Stimulated activated CD4-positive, alpha-beta T cell treated with anti-CD3 and anti-CD28 coated beads, Interleukin-2, amount 100 ng/mL, for 24 hours (primary cell): ENCODE results near the gene CPM.

Experiments used
- DNase-seq, 2 donors: peaks; one replicate each; pipeline ENCODE4 v3.0.0-alpha.2; 2020

The CPM gene

GRCh38 chr12:68954811-68955210 is 21.8 kb upstream of the CPM start:
- no peak for DNase-seq

GRCh38 chr12:68953536-68953935 is 20.6 kb upstream of the CPM start:
- DNase-seq = no peak

GRCh38 chr12:68951652-68952051 is 18.7 kb upstream of the CPM start:
- no peak for DNase-seq

GRCh38 chr12:68950511-68950910 is 17.5 kb upstream of the CPM start:
- DNase-seq = no peak

DNA sequence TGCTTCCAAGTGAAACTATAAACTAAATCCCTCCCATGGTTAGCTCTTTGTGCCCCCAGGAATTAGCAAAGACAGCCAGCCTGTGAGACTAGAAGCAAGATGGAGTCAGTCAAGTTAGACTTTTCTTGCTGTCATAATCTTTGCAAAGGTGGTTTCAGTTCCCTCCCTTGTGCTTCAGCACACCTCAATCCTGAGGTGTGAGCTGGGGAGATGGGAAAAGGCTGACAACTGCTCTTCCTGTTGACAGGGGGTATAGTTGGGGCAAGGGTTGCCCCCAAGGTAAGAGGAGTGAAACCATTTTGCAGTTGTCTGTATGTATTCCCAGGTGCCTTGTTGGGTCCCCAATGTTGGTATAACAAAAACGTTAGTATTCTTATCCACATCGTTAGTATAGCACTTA is 12.3 kb upstream of the CPM start:
- no peak for DNase-seq

DNA sequence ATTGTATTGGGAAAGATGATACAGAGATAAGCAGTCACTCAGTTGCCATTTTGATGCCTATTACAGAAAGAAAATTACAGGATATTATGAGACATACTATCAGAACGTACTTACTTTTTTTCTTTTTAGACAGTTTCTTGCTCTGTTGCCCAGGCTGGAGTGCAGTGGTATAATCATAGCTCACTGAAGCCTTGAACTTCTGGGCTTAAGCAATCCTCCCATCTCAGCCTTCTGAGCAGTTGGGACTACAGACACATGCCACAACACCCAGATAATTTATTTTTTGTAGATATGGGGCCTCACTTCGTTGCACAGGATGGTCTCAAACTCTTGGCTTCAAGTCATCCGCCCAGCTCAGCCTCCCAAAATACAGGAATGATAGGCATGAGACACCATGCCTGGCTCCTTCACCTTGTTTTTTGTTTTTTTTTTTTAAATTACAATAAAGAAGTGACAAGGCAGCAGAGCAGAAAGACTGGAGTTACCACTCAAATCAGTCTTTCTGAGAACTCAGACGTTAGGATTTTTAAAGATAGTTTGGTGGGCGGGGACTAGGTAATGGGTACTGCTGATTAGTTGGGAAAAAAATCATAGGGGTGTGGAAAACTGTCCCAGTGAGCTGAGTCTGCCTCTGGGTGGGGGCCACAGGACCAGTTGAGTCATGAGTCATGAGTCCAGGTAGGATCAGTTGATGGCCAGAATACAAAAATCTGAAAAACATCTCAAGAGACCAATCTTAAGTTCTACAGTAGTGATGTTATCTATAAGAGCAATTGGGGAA is 11.5 kb upstream of the CPM start:
- DNase-seq = no peak

GRCh38 chr12:68943848-68944247 is 10.9 kb upstream of the CPM start:
- no peak for DNase-seq

DNA sequence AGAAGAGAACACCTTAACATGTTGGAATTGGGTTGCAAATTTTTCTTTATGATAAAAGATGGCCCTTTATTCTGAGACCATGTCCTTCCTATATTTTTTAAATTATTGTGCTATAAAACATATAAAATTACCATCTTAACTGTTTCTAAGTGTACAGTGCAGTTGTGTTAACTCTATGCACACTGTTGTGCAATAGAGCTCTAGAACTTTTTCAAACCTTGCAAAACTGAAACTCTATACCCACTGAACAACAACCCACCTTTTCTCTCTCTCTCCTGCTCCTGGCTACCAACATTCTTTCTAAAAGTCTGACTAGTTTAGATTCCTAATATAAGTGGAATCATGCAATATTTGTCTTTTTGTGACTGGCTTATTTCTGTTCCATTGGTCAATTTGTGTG is 7.8 kb upstream of the CPM start:
- DNase-seq = no peak

GRCh38 chr12:68939505-68939904 is 6.5 kb upstream of the CPM start:
- DNase-seq = no peak

DNA sequence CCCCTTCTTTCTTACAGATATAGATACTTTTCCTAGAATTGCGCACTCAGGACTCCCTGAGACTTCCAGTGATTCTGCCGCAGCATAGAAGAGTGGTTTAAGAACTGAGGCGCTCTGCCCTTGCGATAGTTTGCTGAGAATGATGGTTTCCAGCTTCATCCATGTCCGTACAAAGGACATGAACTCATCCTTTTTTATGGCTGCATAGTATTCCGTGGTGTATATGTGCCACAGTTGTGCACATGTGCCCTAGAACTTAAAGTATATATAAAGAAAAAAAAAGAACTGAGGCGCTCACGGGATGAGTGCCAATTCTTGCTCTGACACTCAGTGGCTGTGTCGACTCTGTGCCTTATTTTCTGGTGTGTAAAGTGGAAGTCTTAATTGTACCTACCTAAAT is 1.4 kb upstream of the CPM start:
- DNase-seq = no peak

GRCh38 chr12:68932128-68932960 is 627 bp downstream of the CPM start:
- DNase-seq = peak in 1 of 2 donors; percentile 24

DNA sequence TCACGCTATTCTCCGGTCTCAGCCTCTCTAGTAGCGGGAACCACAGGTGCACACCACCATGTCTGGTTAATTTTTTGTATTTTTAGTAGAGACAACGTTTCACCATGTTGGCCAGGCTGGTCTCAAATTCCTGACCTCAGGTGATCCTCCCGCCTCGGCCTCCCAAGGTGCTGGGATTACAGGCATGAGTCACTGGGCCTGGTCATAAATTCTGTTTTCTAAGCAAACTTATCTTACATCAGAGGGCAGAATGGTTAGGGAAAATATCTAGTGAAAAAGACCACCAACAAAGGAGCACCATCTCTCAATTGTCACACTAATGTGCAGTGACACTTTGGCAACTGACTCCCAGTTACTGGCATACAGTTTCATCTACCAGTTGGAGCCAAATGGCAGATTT is 2.8 kb downstream of the CPM start:
- no peak for DNase-seq

- DNase-seq = no peak
Measured at GRCh38 chr12:68924546-68924945, 8.4 kb downstream of the CPM start.

DNA sequence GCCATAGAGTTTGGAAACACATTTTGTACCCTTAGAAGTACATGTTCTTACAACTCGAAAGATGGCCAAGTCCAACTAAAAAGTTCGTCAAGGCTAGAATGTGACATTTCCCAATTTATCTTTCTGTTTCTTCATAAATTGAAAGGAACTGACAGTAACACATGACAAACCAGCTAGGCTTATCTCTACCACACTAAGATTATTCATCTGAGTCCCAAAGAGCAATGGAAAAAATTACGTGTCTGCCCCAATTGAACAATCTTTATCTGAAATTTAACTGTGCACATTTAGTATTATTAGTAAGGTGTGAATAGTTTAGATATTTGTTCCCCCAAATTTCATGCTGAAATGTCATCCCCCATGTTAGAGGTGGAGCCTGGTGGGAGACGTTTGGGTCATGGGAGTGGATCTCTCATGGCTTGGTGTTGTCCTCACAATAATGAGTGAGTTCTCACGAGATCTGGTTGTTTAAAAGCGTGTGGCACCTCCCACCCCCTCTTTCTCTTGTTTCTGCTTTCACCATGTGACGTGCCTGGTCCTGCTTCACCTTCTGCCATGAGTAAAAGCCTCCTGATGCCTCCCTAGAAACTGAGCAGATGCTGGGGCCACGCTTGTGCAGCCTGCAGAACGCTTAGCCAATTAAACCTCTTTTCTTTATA is 13.3 kb downstream of the CPM start:
- peak; percentile 38 to 45 for DNase-seq

- DNase-seq = peak in 1 of 2 donors; percentile 8
Measured at GRCh38 chr12:68918960-68919359, 14.0 kb downstream of the CPM start.

DNA sequence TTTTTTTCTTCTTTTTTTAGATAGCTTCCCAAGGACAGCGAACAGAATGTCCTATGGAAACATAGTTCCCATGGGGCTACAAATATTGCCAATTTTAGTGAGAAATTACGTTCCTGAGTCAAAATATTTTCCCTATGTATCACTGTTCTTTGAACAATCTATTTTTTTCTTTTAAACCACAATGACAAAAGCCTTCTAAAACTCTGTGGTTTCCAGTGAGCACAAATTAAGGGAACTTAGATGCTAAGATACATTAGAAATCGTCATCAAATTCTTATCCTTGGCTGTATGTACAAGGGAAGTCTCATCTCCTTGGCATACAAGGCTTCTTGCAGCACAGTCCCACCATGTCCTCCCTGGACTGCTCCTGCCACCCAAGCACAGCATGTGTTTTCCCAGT is 17.9 kb downstream of the CPM start:
- DNase-seq = no peak

GRCh38 chr12:68913682-68914081 is 19.3 kb downstream of the CPM start:
- DNase-seq = no peak

- DNase-seq = no peak
Measured at GRCh38 chr12:68912916-68913315, 20.1 kb downstream of the CPM start.

DNA sequence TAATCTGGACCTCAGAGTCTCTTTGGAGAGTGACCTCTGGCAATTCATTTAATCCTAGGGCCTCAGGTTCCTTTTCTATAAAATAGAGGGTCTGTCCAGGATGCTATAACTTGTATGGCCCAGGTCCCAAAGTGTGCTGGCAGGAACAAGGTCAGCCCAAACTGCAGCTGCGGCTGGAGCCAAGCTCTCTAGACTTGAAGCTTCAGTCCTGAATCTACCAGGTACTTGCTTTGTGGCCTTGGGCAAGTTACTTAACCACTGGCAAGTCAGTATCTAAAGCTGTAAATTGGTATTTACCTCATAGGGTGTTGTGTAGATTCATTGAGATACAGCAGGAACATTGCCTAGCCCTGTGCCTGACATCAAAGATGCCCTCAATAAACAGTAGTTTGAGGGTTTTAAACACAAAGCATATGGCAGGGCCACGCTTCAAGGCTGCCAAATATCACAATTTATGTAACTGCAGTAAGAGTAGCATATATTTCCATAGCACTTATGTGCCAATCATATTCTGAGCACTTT is 21.7 kb downstream of the CPM start:
- no peak for DNase-seq

GRCh38 chr12:68910128-68910527 is 22.8 kb downstream of the CPM start:
- DNase-seq = no peak

- no peak for DNase-seq
Measured at GRCh38 chr12:68908076-68908475, 24.9 kb downstream of the CPM start.

- no peak for DNase-seq
Measured at GRCh38 chr12:68905733-68906132, 27.2 kb downstream of the CPM start.

DNA sequence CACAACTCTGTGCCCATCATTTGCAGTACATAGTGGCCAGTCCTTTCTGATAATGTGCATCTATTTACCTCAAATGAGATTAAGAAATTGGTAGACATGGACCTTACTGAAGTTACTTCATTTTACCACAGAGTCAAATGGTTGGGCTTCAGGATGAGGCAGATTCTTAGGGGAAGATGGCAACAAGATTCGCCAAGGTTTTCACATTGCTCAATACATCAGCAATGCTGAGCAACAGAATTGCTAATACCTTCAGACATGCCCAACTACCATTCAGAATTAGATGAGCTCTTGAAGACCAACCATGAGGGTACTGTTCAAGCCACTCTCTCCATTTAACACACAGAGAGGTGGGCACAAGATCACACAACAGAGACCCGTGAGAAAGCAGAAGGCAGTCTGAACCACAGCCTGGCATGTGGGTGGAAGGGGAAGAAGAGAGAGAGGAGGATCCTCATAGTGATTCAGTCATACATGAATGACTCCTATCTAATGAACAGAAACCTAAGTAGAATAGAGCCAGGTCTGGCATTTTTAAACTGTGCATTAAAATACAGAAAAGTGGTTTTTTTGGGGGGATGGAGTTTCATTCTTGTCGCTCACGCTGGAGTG is 28.5 kb downstream of the CPM start:
- no peak for DNase-seq
